ENCODE data around the gene TBXA2R.

DNA sequence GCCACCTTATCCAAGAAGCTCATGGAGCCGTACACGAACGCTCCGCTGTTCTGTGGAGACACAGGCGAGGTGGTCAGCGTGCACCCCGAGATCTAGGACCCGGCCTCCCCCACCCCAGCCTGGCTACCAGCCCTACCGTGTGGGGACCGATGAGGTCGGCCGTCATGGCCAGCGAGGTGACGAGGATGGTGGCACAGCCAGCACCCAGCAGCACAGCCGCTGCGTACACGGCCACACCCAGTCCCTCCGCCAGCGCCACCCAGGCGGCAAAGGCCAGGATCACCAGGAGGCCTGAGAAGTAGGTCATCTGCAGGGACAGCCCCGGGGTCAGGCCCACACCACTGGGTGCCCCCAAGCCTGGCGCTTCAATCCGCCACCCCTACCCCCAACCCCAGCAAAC is 60.6 kb downstream of the TBXA2R start:
- no peak for TF ChIP-seq NR2F2 (IDR thresholded peaks at IDR 0.05)
- TF ChIP-seq RXRA (IDR thresholded peaks at IDR 0.05) = no peak

Measured in liver (tissue), 2 donors.